GM18951 (cell line): ENCODE results near the gene PADI2.

Experiments
- POLR2A ChIP-seq: IDR thresholded peaks from 4 replicates; pipeline ENCODE4 v1.6.1; 2011; ENCODE audit warnings: mild to moderate bottlenecking; ENCODE audit not compliant: insufficient read length, insufficient read depth; ENCODE audit errors: extremely low read depth
- in situ Hi-C: fragments of 300-500 bp; cut with MboI; formaldehyde crosslinking; loops from one replicate; pipeline ENCODE4 v1.12.0; 2022; ENCODE audit warnings: low sequenced_read_pairs, mixed read lengths, inconsistent platforms; ENCODE audit not compliant: unreplicated experiment

PADI2 gene

GRCh38 chr1:17018849-17019248, 100.4 kb downstream of the PADI2 start:
- no peak for TF ChIP-seq POLR2A
- in situ Hi-C loops = no loop called here

GRCh38 chr1:17017435-17017834, 101.8 kb downstream of the PADI2 start:
- no peak for TF ChIP-seq POLR2A
- in situ Hi-C loops = no loop called here
